Liver (tissue), 3 donors: ENCODE results near the gene MYBPC1.

Source experiments
- ATF3 ChIP-seq: IDR thresholded peaks from 2 replicates; pipeline ENCODE4 v1.6.1; 2016; ENCODE audit warnings: antibody characterized with exemption
- EGR1 ChIP-seq, 2 donors: IDR thresholded peaks; 2 replicates each; pipeline ENCODE4 v1.6.1; 2016 to 2018; ENCODE audit warnings: antibody characterized with exemption in 2 of 2, low read depth in 2 of 2
- GABPA ChIP-seq, 2 donors: IDR thresholded peaks in 1 of 2; conservative IDR thresholded peaks in 1 of 2; 2 replicates each; pipeline ENCODE4 v1.6.1; 2016; ENCODE audit warnings: antibody characterized with exemption in 2 of 2, mild to moderate bottlenecking in 1 of 2, moderate library complexity in 1 of 2
- HNF4A ChIP-seq, 2 donors: conservative IDR thresholded peaks; 2 replicates each; pipeline ENCODE4 v1.6.1; 2016; ENCODE audit warnings: antibody characterized with exemption in 2 of 2, mild to moderate bottlenecking in 2 of 2
- JUND ChIP-seq, 2 donors: IDR thresholded peaks; 2 replicates each; pipeline ENCODE4 v1.6.1; 2016; ENCODE audit warnings: antibody characterized with exemption in 2 of 2
- MAX ChIP-seq: IDR thresholded peaks from 2 replicates; pipeline ENCODE4 v1.6.1; 2016; ENCODE audit warnings: antibody characterized with exemption
- RAD21 ChIP-seq, 2 donors: IDR thresholded peaks; 2 replicates each; pipeline ENCODE4 v1.6.1; 2016; ENCODE audit warnings: antibody characterized with exemption in 2 of 2, mild to moderate bottlenecking in 2 of 2
- RXRA ChIP-seq, 2 donors: IDR thresholded peaks; 2 replicates each; pipeline ENCODE4 v1.6.1; 2017 to 2018; ENCODE audit warnings: antibody characterized with exemption in 2 of 2, mild to moderate bottlenecking in 1 of 2
- SP1 ChIP-seq: IDR thresholded peaks from 2 replicates; pipeline ENCODE4 v1.6.1; 2018; ENCODE audit warnings: antibody characterized with exemption, mild to moderate bottlenecking
- TAF1 ChIP-seq: conservative IDR thresholded peaks from 2 replicates; pipeline ENCODE4 v1.6.1; 2016; ENCODE audit warnings: antibody characterized with exemption, mild to moderate bottlenecking
- YY1 ChIP-seq: IDR thresholded peaks from 2 replicates; pipeline ENCODE4 v1.6.1; 2016; ENCODE audit warnings: antibody characterized with exemption, mild to moderate bottlenecking
- TF ChIP-seq, protein P1 (sequence below): fragments of 150-350 bp; IDR thresholded peaks from 2 replicates; pipeline ENCODE4 v1.5.1; 2017; ENCODE audit warnings: improper control_type of control experiment, low read depth, low read length; ENCODE audit not compliant: missing input control
- donor health status: healthy.
- donor health status: healthy.

- TF ChIP-seq TAF1 (no peak), HNF4A (conservative IDR thresholded peaks at IDR 0.05) (no peak), RXRA (IDR thresholded peaks at IDR 0.05) (no peak), MAX (no peak), SP1 (no peak), YY1 (no peak), RAD21 (IDR thresholded peaks at IDR 0.05) (no peak), GABPA (IDR thresholded peaks at IDR 0.05 in 1 of 2, conservative IDR thresholded peaks at IDR 0.05 in 1 of 2) (no peak), JUND (IDR thresholded peaks at IDR 0.05) (no peak), ATF3 (no peak), EGR1 (IDR thresholded peaks at IDR 0.05; ENCODE audit: low read depth in 2 of 2) (no peak)
- TF ChIP-seq, protein P1, sequence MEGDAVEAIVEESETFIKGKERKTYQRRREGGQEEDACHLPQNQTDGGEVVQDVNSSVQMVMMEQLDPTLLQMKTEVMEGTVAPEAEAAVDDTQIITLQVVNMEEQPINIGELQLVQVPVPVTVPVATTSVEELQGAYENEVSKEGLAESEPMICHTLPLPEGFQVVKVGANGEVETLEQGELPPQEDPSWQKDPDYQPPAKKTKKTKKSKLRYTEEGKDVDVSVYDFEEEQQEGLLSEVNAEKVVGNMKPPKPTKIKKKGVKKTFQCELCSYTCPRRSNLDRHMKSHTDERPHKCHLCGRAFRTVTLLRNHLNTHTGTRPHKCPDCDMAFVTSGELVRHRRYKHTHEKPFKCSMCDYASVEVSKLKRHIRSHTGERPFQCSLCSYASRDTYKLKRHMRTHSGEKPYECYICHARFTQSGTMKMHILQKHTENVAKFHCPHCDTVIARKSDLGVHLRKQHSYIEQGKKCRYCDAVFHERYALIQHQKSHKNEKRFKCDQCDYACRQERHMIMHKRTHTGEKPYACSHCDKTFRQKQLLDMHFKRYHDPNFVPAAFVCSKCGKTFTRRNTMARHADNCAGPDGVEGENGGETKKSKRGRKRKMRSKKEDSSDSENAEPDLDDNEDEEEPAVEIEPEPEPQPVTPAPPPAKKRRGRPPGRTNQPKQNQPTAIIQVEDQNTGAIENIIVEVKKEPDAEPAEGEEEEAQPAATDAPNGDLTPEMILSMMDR = no peak
Measured at GRCh38 chr12:101703487-101703886, 108.7 kb downstream of the MYBPC1 start.
